ENCODE results near the gene RXFP4. TPM values are rescaled to one million over a fixed set of nuclear protein-coding genes. Genes with fewer than 3 reads are reported as not detected.
A peak's percentile ranks its signal among the peaks of the same experiment; 100 is the strongest.

The RXFP4 gene
- total and polyA plus RNA-seq, 9 of the 15 experiments (the other 6 are each of a cell fraction or from before 2014, with no cell fraction given) = 0.64 TPM; not detected in 8

- TF ChIP-seq ZBTB11 (CRISPR knock-in tag; IDR thresholded peaks at IDR 0.05) (peak in 1 of 3 experiments; percentile 83; a peak in 3 of 6 replicates), ERF (CRISPR knock-in tag; IDR thresholded peaks at IDR 0.05) (no peak), ZNF134 (CRISPR knock-in tag; conservative IDR thresholded peaks at IDR 0.05) (no peak), CTCFL (IDR thresholded peaks at IDR 0.05; ENCODE audit: borderline replicate concordance, insufficient read depth, low read depth, low read length, poor library complexity, severe bottlenecking) (no peak), KLF6 (CRISPR knock-in tag; IDR thresholded peaks at IDR 0.05; ENCODE audit: borderline replicate concordance) (no peak), HNRNPL (IDR thresholded peaks at IDR 0.05; ENCODE audit: low read depth, low read length) (no peak), CEBPB (tag; IDR thresholded peaks at IDR 0.05) (no peak), ZNF780A (CRISPR knock-in tag; IDR thresholded peaks at IDR 0.05) (no peak), SFPQ (IDR thresholded peaks at IDR 0.05; ENCODE audit: low read depth, low read length) (no peak), ZC3H8 (IDR thresholded peaks at IDR 0.05) (no peak), SMARCE1 (IDR thresholded peaks at IDR 0.05) (peak; percentile 50; the same call in 1 of the 2 replicates), E2F3 (CRISPR knock-in tag; IDR thresholded peaks at IDR 0.05) (no peak), YBX1 (IDR thresholded peaks at IDR 0.05) (no peak), TAF9B (IDR thresholded peaks at IDR 0.05; ENCODE audit: partially characterized antibody) (peak; percentile 95), ZNF717 (CRISPR knock-in tag; IDR thresholded peaks at IDR 0.05) (no peak), KAT8 (IDR thresholded peaks at IDR 0.05; ENCODE audit: low read depth) (peak; percentile 58; the same call in 1 of the 2 replicates), ZBTB7A (IDR thresholded peaks at IDR 0.05; ENCODE audit: borderline replicate concordance, control insufficient read depth, low read depth, low read length) (no peak), LEF1 (IDR thresholded peaks at IDR 0.05) (0 out of 2 replicates have a peak, but pooled peaks have one; percentile 34), FOSL1 (tag; conservative IDR thresholded peaks at IDR 0.05) (peak; percentile 68), GABPB2 (CRISPR knock-in tag; conservative IDR thresholded peaks at IDR 0.05) (0 out of 2 replicates have a peak, but pooled peaks have one; percentile 43), ZNF212 (CRISPR knock-in tag; IDR thresholded peaks at IDR 0.05) (no peak), NBN (IDR thresholded peaks at IDR 0.05; ENCODE audit: low read depth) (0 out of 2 replicates have a peak, but pooled peaks have one; percentile 24)
Measured at GRCh38 chr1:155934097-155934935, 7.1 kb upstream of the RXFP4 start, which contains the start of gene KHDC4 (continued).
